ENCODE data around the gene ANAPC7. TPM values are rescaled to one million over a fixed set of nuclear protein-coding genes. Genes with fewer than 3 reads are reported as not detected.

Gene ANAPC7
- total RNA-seq, 2 experiments from 2014 or later, result 84.7 to 136 TPM

- CTCF ChIA-PET (ENCODE audit: unreplicated experiment), result no interaction called here
- intact Hi-C loops (cut with micrococcal nuclease; ENCODE audit: unreplicated experiment), result no loop called here
- Histone ChIP-seq H4K20me1 (ENCODE audit: insufficient read depth, low read length) (no peaks in the 10 kb centered on the region), H3K9me3 (ENCODE audit: low read length) (no peaks in the 10 kb centered on the region), H3K79me2 (ENCODE audit: insufficient read depth, low read depth, low read length) (no peaks in the 10 kb centered on the region), H3K27ac (ENCODE audit: low read depth, low read length, poor library complexity, severe bottlenecking) (no peak overlapping the region), H3K4me2 (ENCODE audit: low read length) (no peak overlapping the region), H3K4me3 (ENCODE audit: low read depth, low read length, poor library complexity, severe bottlenecking) (no peak overlapping the region), H2AFZ (ENCODE audit: low read length) (no peak overlapping the region), H3K36me3 (ENCODE audit: insufficient read depth, low read length) (peaks cover 14% of the 10 kb centered on the region), H3K4me1 (ENCODE audit: insufficient read depth, low read length, poor library complexity, severe bottlenecking) (peaks cover 47% of the 10 kb centered on the region), H3K9me2 (ENCODE audit: insufficient read depth, low read length) (no peaks in the 10 kb centered on the region)
- DNase-seq (ENCODE audit: low spot score), result no peak
- no peak for TF ChIP-seq CTCF (conservative IDR thresholded peaks at IDR 0.05; ENCODE audit: low read length)
- no peak for TF ChIP-seq EZH2phosphoT487 (IDR thresholded peaks at IDR 0.05; ENCODE audit: borderline replicate concordance, low read depth, low read length)
- no TSS peak for BruUV-seq (replicated peaks)
- POLR2A ChIA-PET, result interaction anchor here (0.5 to 1.6 kb wide), 6 partner anchors 14 to 493 kb away, joined by 3 to 5 read pairs (median 4); no protein-coding TSS in a partner anchor
These were observed 37.0 kb downstream of the ANAPC7 start for GRCh38 chr12:110366321-110367142.

- TF ChIP-seq EZH2phosphoT487 (IDR thresholded peaks at IDR 0.05; ENCODE audit: borderline replicate concordance, low read depth, low read length), result no peak
- no peak for TF ChIP-seq CTCF (conservative IDR thresholded peaks at IDR 0.05; ENCODE audit: low read length)
- no TSS peak for BruUV-seq (replicated peaks)
- Histone ChIP-seq H2AFZ (ENCODE audit: low read length) (no peak overlapping the region), H3K36me3 (ENCODE audit: insufficient read depth, low read length) (peaks cover 13% of the 10 kb centered on the region), H3K4me2 (ENCODE audit: low read length) (no peak overlapping the region), H3K4me1 (ENCODE audit: insufficient read depth, low read length, poor library complexity, severe bottlenecking) (peaks cover 39% of the 10 kb centered on the region), H3K9me2 (ENCODE audit: insufficient read depth, low read length) (no peaks in the 10 kb centered on the region), H3K79me2 (ENCODE audit: insufficient read depth, low read depth, low read length) (no peaks in the 10 kb centered on the region), H3K9me3 (ENCODE audit: low read length) (no peaks in the 10 kb centered on the region), H3K4me3 (ENCODE audit: low read depth, low read length, poor library complexity, severe bottlenecking) (no peak overlapping the region), H4K20me1 (ENCODE audit: insufficient read depth, low read length) (no peaks in the 10 kb centered on the region), H3K27ac (ENCODE audit: low read depth, low read length, poor library complexity, severe bottlenecking) (no peak overlapping the region)
- intact Hi-C loops (cut with micrococcal nuclease; ENCODE audit: unreplicated experiment), result no loop called here
- ChIA-PET CTCF (ENCODE audit: unreplicated experiment) (no interaction called here), POLR2A (interaction anchor here (0.6 to 1.2 kb wide), 3 partner anchors 39 to 492 kb away, joined by 4 to 5 read pairs (median 4); no protein-coding TSS in a partner anchor)
- no peak for DNase-seq (ENCODE audit: low spot score)
These were observed 37.8 kb downstream of the ANAPC7 start for GRCh38 chr12:110365489-110366320.

Data from OCI-LY7 (cell line).